H9 (cell line): Measurements from ENCODE around the gene FOLR2. TPM values are rescaled to one million over a fixed set of nuclear protein-coding genes. Genes with fewer than 3 reads are reported as not detected.

ENCODE experiments used
- DNase-seq: peaks from one replicate; pipeline ENCODE4 v3.0.0-alpha.2; 2017
- H2AFZ ChIP-seq: one replicate; pipeline ENCODE4 v1.6.1; 2013; ENCODE audit warnings: mild to moderate bottlenecking, low read length, control low read depth, moderate library complexity
- H2AK5ac ChIP-seq: 2 replicates; pipeline ENCODE4 v1.6.1; 2013; ENCODE audit warnings: low read length, control low read depth, mixed read lengths; ENCODE audit not compliant: insufficient read length
- H2BK120ac ChIP-seq: one replicate; pipeline ENCODE4 v1.6.1; 2013; ENCODE audit warnings: low read depth, mild to moderate bottlenecking, low read length, control low read depth, inconsistent platforms; ENCODE audit not compliant: poor library complexity, severe bottlenecking
- H2BK12ac ChIP-seq: 2 replicates; pipeline ENCODE4 v1.6.1; 2013; ENCODE audit warnings: low read length, control low read depth, mixed read lengths, low read depth; ENCODE audit not compliant: insufficient read length
- H2BK15ac ChIP-seq: 2 replicates; pipeline ENCODE4 v1.6.1; 2013; ENCODE audit warnings: low read depth, low read length, control low read depth
- H2BK20ac ChIP-seq: one replicate; pipeline ENCODE4 v1.6.1; 2013; ENCODE audit warnings: low read depth, mild to moderate bottlenecking, low read length, control low read depth, inconsistent platforms; ENCODE audit not compliant: poor library complexity, severe bottlenecking
- H2BK5ac ChIP-seq: 2 replicates; pipeline ENCODE4 v1.6.1; 2013; ENCODE audit warnings: low read length, control low read depth, mixed read lengths; ENCODE audit not compliant: insufficient read length
- H3K14ac ChIP-seq: 2 replicates; pipeline ENCODE4 v1.6.1; 2013; ENCODE audit warnings: low read length, control low read depth; ENCODE audit not compliant: insufficient read depth
- H3K18ac ChIP-seq: 2 replicates; pipeline ENCODE4 v1.6.1; 2013; ENCODE audit warnings: low read depth, mild to moderate bottlenecking, mixed read lengths, low read length, control low read depth; ENCODE audit not compliant: insufficient read length
- H3K23ac ChIP-seq: 2 replicates; pipeline ENCODE4 v1.6.1; 2013; ENCODE audit warnings: low read length, control low read depth, mixed read lengths, low read depth; ENCODE audit not compliant: insufficient read length
- H3K23me2 ChIP-seq: 2 replicates; pipeline ENCODE4 v1.6.1; 2013; ENCODE audit warnings: low read depth, mild to moderate bottlenecking, mixed read lengths, low read length, control low read depth; ENCODE audit not compliant: insufficient read length, poor library complexity, severe bottlenecking
- H3K27ac ChIP-seq: 2 replicates; pipeline ENCODE4 v1.5.1; 2013; ENCODE audit warnings: low read length, control low read depth, mixed read lengths, low read depth; ENCODE audit not compliant: insufficient read length
- H3K27me3 ChIP-seq: 2 replicates; pipeline ENCODE4 v1.6.1; 2013; ENCODE audit warnings: low read length, control low read depth, inconsistent platforms; ENCODE audit not compliant: insufficient read depth
- H3K4ac ChIP-seq: 2 replicates; pipeline ENCODE4 v1.6.1; 2013; ENCODE audit warnings: low read depth, mild to moderate bottlenecking, control low read depth, inconsistent platforms, low read length, moderate library complexity
- H3K4me1 ChIP-seq: 2 replicates; pipeline ENCODE4 v1.6.1; 2013; ENCODE audit warnings: low read length, control low read depth, inconsistent platforms; ENCODE audit not compliant: insufficient read depth
- H3K4me2 ChIP-seq: 2 replicates; pipeline ENCODE4 v1.6.1; 2013; ENCODE audit warnings: low read length, control low read depth, mixed read lengths; ENCODE audit not compliant: insufficient read length, insufficient read depth
- H3K56ac ChIP-seq: 2 replicates; pipeline ENCODE4 v1.6.1; 2013; ENCODE audit warnings: low read depth, mild to moderate bottlenecking, mixed read lengths, low read length, control low read depth; ENCODE audit not compliant: insufficient read length
- H3K79me1 ChIP-seq: 2 replicates; pipeline ENCODE4 v1.6.1; 2013; ENCODE audit warnings: low read depth, mild to moderate bottlenecking, moderate library complexity, low read length, control low read depth, inconsistent platforms; ENCODE audit not compliant: insufficient read depth, poor library complexity, severe bottlenecking
- H3K79me2 ChIP-seq: 2 replicates; pipeline ENCODE4 v1.6.1; 2013; ENCODE audit warnings: low read length, control low read depth, inconsistent platforms; ENCODE audit not compliant: insufficient read depth
- H3K9ac ChIP-seq: 2 replicates; pipeline ENCODE4 v1.6.1; 2013; ENCODE audit warnings: low read length, control low read depth, mixed read lengths; ENCODE audit not compliant: insufficient read length; ENCODE audit errors: extremely low read depth
- H3K9me3 ChIP-seq: one replicate; pipeline ENCODE4 v1.6.1; 2013; ENCODE audit warnings: low read depth, low read length, inconsistent platforms; ENCODE audit not compliant: control insufficient read depth
- H3T11ph ChIP-seq: one replicate; pipeline ENCODE4 v1.6.1; 2013; ENCODE audit warnings: mild to moderate bottlenecking, low read length, control low read depth, inconsistent platforms
- H4K20me1 ChIP-seq: one replicate; pipeline ENCODE4 v1.6.1; 2013; ENCODE audit not compliant: control insufficient read depth, insufficient read length, insufficient read depth
- H4K5ac ChIP-seq: 2 replicates; pipeline ENCODE4 v1.6.1; 2013; ENCODE audit warnings: low read depth, mild to moderate bottlenecking, mixed read lengths, low read length, control low read depth; ENCODE audit not compliant: insufficient read length
- H4K8ac ChIP-seq: replicated peaks from 2 replicates; pipeline ENCODE4 v1.6.1; 2013; ENCODE audit warnings: low read length, control low read depth, mixed read lengths, low read depth; ENCODE audit not compliant: insufficient read length
- H4K91ac ChIP-seq: 2 replicates; pipeline ENCODE4 v1.6.1; 2013; ENCODE audit warnings: low read depth, mild to moderate bottlenecking, moderate library complexity, mixed read lengths, low read length, control low read depth; ENCODE audit not compliant: insufficient read length
- H3K27ac Mint-ChIP-seq, 3 experiments: 2 replicates in 2 of 3; 3 replicates in 1 of 3; pipeline ENCODE4 v1.8.0; 2020 to 2021; ENCODE audit warnings: mixed read lengths in 3 of 3, mild to moderate bottlenecking in 1 of 3, moderate library complexity in 1 of 3
- H3K27me3 Mint-ChIP-seq: 2 replicates; pipeline ENCODE4 v1.8.0; 2021; ENCODE audit warnings: low read depth, mild to moderate bottlenecking, moderate library complexity, mixed read lengths
- H3K36me3 Mint-ChIP-seq, 3 experiments: 2 replicates in 2 of 3; 3 replicates in 1 of 3; pipeline ENCODE4 v1.8.0; 2020 to 2021; ENCODE audit warnings: low read depth in 3 of 3, mixed read lengths in 3 of 3; ENCODE audit not compliant: insufficient read depth in 1 of 3
- H3K4me1 Mint-ChIP-seq, 2 experiments: 2 replicates each; pipeline ENCODE4 v1.8.0; 2020; ENCODE audit warnings: mixed read lengths in 2 of 2
- H3K4me3 Mint-ChIP-seq, 2 experiments: 2 replicates in 1 of 2; 3 replicates in 1 of 2; pipeline ENCODE4 v1.8.0; 2020 to 2021; ENCODE audit warnings: mild to moderate bottlenecking in 2 of 2, mixed read lengths in 2 of 2, moderate library complexity in 1 of 2
- H3K9me3 Mint-ChIP-seq, 2 experiments: 2 replicates in 1 of 2; 3 replicates in 1 of 2; pipeline ENCODE4 v1.8.0; 2020; ENCODE audit warnings: mild to moderate bottlenecking in 2 of 2, mixed read lengths in 2 of 2, moderate library complexity in 1 of 2
- CTCF ChIP-seq: fragments of 200-600 bp; sonication (generic); conservative IDR thresholded peaks from 3 replicates; pipeline ENCODE4 v1.8.0; 2021; ENCODE audit warnings: antibody characterized with exemption, mild to moderate bottlenecking
- WGBS: extraction: QIAGEN DNeasy Blood & Tissue Kit; methylation state at CpG from one replicate; pipeline ENCODE4 v1.1.7; 2013; ENCODE audit warnings: missing lambda C conversion rate, low lambda C conversion rate, mixed read lengths; ENCODE audit not compliant: insufficient read length; ENCODE audit errors: extremely low coverage; 5-methylcytosine and 5-hydroxymethylcytosine counted together
- total RNA-seq: library from RNA; stranded (reverse); gene quantifications from 2 replicates; pipeline ENCODE4 v1.2.1, GENCODE V29; 2021

Gene FOLR2
- total RNA-seq, 1 experiment from 2014 or later = not detected

GRCh38 chr11:72209101-72209500 is 7.5 kb upstream of the FOLR2 start:
- Histone ChIP-seq H3K23ac (no peak overlapping the region), H3K79me1 (no peaks in the 10 kb centered on the region), H2AFZ (no peak overlapping the region), H3K23me2 (no peaks in the 10 kb centered on the region), H3K4me1 (no peaks in the 10 kb centered on the region), H3T11ph (no peak overlapping the region), H3K14ac (no peak overlapping the region), H3K9ac (no peak overlapping the region), H3K27me3 (no peaks in the 10 kb centered on the region), H2BK15ac (no peak overlapping the region), H2BK20ac (no peak overlapping the region), H2BK120ac (no peak overlapping the region), H3K4ac (no peak overlapping the region), H4K91ac (no peak overlapping the region), H4K5ac (no peak overlapping the region), H3K4me2 (no peak overlapping the region), H3K56ac (no peak overlapping the region), H4K20me1 (no peaks in the 10 kb centered on the region), H4K8ac (no peak overlapping the region), H2BK12ac (no peak overlapping the region), H2BK5ac (no peak overlapping the region), H3K9me3 (no peaks in the 10 kb centered on the region), H3K18ac (no peak overlapping the region), H3K27ac (no peak overlapping the region), H2AK5ac (no peak overlapping the region), H3K79me2 (no peaks in the 10 kb centered on the region)
- Mint-ChIP-seq H3K27me3 (peaks cover 7% of the 10 kb centered on the region), H3K9me3 (no peaks in the 10 kb centered on the region), H3K4me1 (peaks cover 0 to 7% of the 10 kb centered on the region in 2 experiments; a peak in 3 of 4 replicates), H3K4me3 (no peak overlapping the region), H3K36me3 (no peaks in the 10 kb centered on the region), H3K27ac (no peak overlapping the region)
- no peak for TF ChIP-seq CTCF
- no CpG with 5 or more reads among the region's 4 CpGs for WGBS
- no peak for DNase-seq
